HuH-7 (cell line): ENCODE measurements around the gene ANO1.

Experiments
- DNase-seq: peaks from one replicate; pipeline ENCODE4 v3.0.0; 2011; ENCODE audit warnings: low spot score

Gene ANO1

GRCh38 chr11:70072861-70073755, 5.0 kb upstream of the ANO1 start:
- no peak for DNase-seq

- no peak for DNase-seq
Measured at GRCh38 chr11:70073871-70074371, 4.2 kb upstream of the ANO1 start.

DNA sequence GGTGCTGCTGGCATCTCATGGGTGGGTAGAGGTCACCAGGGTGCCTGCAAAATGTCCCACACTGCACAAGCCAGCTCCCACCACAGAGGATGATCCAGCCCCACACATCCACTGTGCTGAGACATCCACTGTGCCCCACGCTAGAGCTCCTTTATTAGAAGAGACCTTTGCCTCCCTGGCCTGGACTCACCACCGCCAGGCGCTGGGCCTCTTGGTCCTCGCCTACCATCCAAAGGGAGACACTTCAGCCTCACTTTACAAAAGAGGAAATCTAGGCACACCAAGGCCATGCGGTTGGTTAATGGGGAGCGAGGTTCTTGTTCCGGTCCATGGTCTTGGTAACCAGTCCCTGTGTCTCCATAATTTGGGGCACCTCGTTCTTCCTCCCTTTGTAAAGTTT, 3.4 kb upstream of the ANO1 start:
- no peak for DNase-seq

GRCh38 chr11:70075836-70076235, 2.3 kb upstream of the ANO1 start:
- no peak for DNase-seq

GRCh38 chr11:70076461-70076931, 1.6 kb upstream of the ANO1 start:
- no peak for DNase-seq

DNA sequence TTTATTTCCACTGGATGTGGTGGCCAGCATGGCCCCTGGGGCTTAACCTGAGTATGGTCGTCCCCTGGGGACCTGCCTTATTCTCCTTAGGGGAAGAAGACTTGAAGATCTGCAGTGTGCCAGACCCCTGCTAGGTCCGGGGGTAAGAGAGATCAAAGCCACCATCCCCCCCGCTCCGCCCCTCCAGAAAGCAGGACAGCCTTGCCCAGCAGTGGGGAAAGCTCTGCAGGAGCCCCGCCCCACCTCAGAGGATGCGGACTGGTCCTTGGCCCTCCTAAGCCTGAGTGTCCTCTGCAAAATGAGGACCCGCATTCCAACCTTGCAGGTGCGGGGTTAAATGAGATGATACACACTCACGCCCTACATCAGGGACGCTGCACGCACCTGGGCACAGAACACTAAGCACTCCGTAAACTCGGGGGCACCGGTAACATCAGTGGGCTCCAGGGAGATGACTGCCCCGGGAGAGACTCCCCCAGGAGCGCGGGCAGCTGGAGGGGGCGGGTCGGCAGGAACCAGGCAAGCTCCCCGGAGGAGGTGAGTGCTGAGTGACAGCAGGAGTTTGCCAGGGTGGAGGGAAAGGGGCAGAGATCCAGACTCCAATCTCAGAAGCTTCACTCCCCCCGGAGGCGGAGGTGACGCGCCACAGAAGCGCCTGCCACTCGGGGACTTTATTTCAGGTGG, 564 bp upstream of the ANO1 start:
- no peak for DNase-seq

DNA sequence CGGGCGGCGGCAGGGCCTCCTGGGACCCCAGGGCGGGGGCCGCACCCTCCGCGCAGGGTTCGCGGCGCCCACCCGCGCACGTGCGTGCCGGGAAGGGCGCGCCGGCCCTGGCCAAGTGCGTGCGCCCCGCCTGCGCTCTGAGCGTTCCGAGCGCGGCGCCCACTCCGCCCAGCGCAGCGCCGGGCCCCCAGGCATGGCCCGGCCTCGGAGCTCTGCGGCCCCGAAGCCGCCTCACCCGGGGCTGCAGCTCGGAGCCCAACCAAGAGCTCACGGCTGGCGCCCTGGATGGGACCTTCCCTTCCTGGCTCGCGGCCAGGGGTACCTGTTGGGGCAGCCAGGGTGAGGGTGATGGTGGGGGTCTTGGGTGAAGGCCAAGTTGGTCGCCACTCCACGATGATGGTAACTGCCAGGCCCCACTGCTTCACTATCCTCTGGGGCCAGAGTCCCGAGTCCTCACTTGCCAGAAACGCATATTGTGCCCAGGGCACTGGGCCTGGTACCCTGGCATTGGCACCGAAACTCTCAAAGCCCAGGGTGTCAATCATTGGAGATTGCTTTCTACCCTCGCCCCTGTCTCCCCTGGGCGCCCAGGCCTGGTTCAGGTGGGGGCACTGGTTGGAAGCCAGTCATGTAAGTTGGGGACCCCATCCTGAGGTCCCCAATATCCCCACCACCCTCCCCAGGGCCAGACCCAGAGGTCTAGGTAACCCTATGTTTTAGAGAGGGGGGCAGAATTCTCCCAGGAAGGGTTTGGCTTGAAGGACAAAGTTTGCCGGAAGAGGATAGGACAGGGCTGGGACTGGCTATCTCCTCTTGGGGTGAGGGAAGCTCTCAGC, 882 bp downstream of the ANO1 start:
- DNase-seq = no peak

DNA sequence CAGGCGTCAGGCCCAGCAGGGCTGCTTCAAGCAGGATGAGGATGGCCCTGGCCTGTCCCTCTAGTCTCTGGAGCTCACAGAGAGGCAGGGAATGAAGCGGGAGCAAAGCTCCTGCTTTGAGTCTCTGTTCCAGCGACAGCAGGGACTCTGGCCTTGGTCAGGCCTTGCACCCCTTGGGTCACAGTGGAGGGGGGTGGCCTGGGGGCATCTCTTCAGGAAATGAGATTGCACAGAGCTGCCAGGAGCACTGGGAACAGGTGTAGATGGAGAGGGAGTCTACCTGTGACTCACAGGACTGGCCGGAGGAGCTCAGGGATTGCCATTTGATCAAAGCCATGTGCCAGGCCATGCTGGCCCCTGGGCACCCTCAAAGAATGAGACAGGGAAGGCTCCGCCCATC, 1.6 kb downstream of the ANO1 start:
- DNase-seq = no peak

GRCh38 chr11:70080763-70081162, 2.6 kb downstream of the ANO1 start:
- DNase-seq = no peak

GRCh38 chr11:70082829-70083228, 4.7 kb downstream of the ANO1 start:
- DNase-seq = peak; percentile 79

- DNase-seq = no peak
Measured at GRCh38 chr11:70084046-70084984, 6.2 kb downstream of the ANO1 start.

DNA sequence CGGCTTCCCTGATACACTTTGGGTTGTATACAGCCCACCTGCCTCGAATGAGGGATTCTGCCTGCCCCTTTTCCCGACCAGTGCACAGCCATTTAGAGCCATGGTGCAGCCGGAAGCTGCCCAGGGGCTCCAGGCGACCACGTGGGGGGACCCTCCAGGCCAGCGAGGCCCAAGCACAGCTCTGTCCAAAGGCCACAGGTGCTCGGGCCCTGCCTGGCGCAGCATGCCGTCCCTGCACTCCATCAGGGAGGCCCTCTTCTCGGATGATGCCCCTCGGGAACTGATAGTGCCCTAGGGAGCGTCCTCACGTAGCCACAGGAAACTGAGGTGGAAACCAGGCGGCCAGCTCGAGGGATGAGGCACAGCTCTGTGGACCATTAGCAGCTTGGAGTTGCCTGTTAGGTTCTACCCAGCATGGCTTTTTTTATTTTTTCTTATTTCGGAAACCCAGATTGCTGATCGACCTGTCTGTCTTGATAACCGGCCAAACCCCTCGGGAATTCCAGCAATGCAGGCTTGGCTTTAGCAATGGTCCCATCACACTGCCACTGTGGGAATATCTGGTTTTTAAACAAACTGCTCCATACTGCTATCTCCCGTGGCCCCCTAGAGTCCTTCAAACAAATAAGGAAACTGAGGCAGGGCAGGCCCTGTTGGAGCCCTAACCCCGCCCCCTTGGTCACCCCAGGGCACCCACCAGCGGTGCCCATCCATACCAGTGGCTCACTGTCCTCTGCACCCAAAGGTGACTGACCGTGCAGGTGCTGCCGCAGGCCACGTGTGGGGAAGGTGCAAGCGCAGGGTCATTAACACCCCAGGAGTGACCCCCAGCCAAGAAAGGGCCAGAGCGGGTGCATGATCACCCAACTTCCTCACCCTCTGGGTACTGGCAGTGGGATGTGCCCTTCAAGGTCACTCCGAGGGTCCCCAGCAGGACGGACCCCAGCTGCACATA, 8.0 kb downstream of the ANO1 start:
- DNase-seq = no peak

DNA sequence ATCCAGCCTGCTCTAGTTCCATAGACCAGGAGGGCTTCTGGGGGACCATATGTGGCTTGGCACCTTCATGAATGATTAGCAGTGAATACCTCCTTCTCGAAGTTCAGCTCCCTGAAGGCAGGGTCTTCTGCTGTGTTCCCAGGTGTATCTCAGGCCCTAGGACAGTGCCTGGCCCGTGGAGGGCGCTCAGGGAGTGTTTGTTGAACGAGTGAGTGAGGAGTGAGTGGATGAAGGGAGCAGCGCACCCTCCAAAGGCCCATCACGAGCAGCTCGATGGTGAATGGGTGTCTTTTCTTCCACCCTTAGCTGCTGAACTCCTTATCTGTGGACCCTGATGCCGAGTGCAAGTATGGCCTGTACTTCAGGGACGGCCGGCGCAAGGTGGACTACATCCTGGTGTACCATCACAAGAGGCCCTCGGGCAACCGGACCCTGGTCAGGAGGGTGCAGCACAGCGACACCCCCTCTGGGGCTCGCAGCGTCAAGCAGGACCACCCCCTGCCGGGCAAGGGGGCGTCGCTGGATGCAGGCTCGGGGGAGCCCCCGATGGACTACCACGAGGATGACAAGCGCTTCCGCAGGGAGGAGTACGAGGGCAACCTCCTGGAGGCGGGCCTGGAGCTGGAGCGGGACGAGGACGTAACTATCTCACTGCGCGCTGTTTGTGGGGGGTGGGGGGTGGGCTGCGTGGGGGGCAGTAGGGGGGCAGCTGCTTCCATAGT, 9.5 kb downstream of the ANO1 start:
- DNase-seq = no peak

- no peak for DNase-seq
Measured at GRCh38 chr11:70088735-70089250, 10.7 kb downstream of the ANO1 start.

DNA sequence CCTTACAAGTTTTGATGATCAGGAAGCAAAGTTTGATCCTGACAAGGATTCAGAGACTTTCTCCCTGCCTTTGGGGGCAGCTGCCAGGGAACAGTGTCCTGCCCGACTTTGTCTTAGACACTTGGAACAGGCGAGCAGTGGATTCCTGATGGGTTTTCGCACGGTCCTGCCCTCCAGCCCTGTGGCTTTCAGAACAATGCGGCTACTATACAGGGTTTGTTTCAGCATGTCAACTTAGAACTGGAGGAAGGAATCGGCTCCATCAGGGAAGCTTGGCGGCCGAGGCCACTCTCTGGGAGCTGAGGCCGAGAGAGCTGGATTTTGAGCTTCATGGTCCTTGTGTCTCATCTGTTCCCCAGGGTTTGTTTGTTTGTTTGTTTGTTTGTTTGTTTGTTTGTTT, 11.5 kb downstream of the ANO1 start:
- DNase-seq = no peak

GRCh38 chr11:70090961-70091381, 12.9 kb downstream of the ANO1 start:
- no peak for DNase-seq

DNA sequence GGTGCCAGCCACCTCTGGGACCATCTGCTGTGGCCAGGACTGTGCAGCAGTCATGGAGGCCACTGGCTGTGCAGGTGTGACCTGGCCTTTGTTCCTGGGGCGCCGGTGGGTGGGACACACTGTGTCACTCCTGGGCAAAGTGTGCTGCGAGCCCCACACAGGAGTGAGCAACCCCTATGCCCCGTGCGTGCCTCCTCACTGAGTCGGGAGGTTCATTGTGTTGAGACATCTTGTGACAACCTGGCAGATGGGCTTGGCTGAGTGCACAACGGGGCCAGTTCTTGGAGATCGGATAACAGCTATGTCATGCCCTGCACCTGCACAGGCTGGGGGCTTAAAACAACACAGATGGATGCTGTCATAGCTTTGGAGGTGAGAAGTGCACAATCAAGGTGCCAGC, 13.5 kb downstream of the ANO1 start:
- DNase-seq = no peak

GRCh38 chr11:70092959-70093715, 15.0 kb downstream of the ANO1 start:
- no peak for DNase-seq
